ENCODE results near the gene OTUD4. TPM values are rescaled to one million over a fixed set of nuclear protein-coding genes. Genes with fewer than 3 reads are reported as not detected.

Gene OTUD4
- total RNA-seq, 5 donors from 2014 or later (not counting 1 experiment from before 2014, with no cell fraction given): 38.8 to 70.1 (median 49.1) TPM

DNA sequence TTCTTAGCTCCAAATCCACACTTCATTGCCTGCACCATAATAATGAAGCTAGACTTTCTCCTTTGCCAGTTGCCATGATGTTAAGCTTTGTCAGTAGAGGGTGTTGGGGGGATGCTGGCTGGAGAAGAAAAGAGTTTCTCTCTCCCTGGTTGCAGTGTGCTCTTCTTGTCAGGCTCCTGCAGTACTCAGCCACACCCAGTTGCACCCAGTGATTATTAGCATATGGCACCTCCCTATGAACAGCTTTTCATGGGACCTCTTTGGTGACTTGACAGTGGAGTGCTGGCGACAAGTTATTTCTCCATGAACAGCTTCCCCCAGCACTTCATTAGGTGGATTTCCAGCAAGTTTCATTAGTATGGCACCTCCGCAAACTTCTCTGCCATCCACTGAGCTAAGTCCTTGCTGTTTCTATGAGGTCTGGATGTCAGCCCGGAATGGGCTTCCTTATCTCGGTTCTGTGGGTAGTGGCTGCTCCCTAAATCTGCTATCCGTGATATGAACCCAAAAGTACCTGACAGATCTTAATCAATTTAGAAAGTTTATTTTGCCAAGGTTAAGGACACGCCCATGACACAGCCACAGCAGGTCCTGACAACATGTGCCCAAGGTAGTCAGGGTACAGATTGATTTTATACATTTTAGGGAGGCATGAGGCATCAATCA, 18.8 kb upstream of the OTUD4 start:
- Histone ChIP-seq H3K36me3 (ENCODE audit: control insufficient read depth in 2 of 2, extremely low read depth in 1 of 2, insufficient read depth in 1 of 2, low read length in 1 of 2) (no peaks in the 10 kb centered on the region), H3K27me3 (replicated peaks in 1 of 2; ENCODE audit: control insufficient read depth in 2 of 2, extremely low read depth in 1 of 2, insufficient read depth in 2 of 2, low read length in 1 of 2) (peaks cover 0 to 7% of the 10 kb centered on the region in 2 experiments), H3K4me3 (ENCODE audit: control insufficient read depth in 1 of 2, extremely low read depth in 1 of 2, low read length in 1 of 2) (no peak overlapping the region), H3K9me3 (no peaks in the 10 kb centered on the region), H3K27ac (ENCODE audit: low read length) (no peak overlapping the region), H3K4me1 (ENCODE audit: control insufficient read depth in 1 of 2, extremely low read depth in 1 of 2, insufficient read depth in 2 of 2, low read length in 2 of 2) (no peaks in the 10 kb centered on the region)
- Mint-ChIP-seq H3K9me3 (no peaks in the 10 kb centered on the region), H3K27ac (no peak overlapping the region), H3K27me3 (peaks cover 9 to 20% of the 10 kb centered on the region in 2 donors), H3K4me3 (no peak overlapping the region), H3K36me3 (no peaks in the 10 kb centered on the region), H3K4me1 (no peaks in the 10 kb centered on the region)
- POLR2A ChIA-PET: no interaction called here
- ATAC-seq (replicated peaks in 1 of 4) (no peak), DNase-seq (no peak)
- CTCF ChIA-PET: no interaction called here
- WGBS (ENCODE audit: insufficient coverage): 82% methylated on average over 3 of the region's 6 CpGs

- no peaks in the 10 kb centered on the region for H3K4me1 Mint-ChIP-seq
- H3K9me3 Mint-ChIP-seq: no peaks in the 10 kb centered on the region
- Histone ChIP-seq H3K4me1 (ENCODE audit: control insufficient read depth in 1 of 2, extremely low read depth in 1 of 2, insufficient read depth in 2 of 2, low read length in 2 of 2) (no peaks in the 10 kb centered on the region), H3K27ac (ENCODE audit: low read length) (no peak overlapping the region), H3K9me3 (no peaks in the 10 kb centered on the region), H3K36me3 (ENCODE audit: control insufficient read depth in 2 of 2, extremely low read depth in 1 of 2, insufficient read depth in 1 of 2, low read length in 1 of 2) (no peaks in the 10 kb centered on the region), H3K27me3 (replicated peaks in 1 of 2; ENCODE audit: control insufficient read depth in 2 of 2, extremely low read depth in 1 of 2, insufficient read depth in 2 of 2, low read length in 1 of 2) (peaks cover 0 to 13% of the 10 kb centered on the region in 2 experiments), H3K4me3 (ENCODE audit: control insufficient read depth in 1 of 2, extremely low read depth in 1 of 2, low read length in 1 of 2) (no peak overlapping the region)
- ATAC-seq (replicated peaks in 1 of 4) (no peak), DNase-seq (no peak)
- ChIA-PET CTCF (interaction anchor here in 1 of 2 donors (0.6 kb wide), 1 partner anchor 422 kb away, joined by 3 read pairs; no protein-coding TSS in a partner anchor), POLR2A (no interaction called here)
- H3K27ac Mint-ChIP-seq: no peak overlapping the region
- WGBS (ENCODE audit: insufficient coverage): 80% methylated on average over 1 of the region's 3 CpGs
- no peak overlapping the region for H3K4me3 Mint-ChIP-seq
- H3K36me3 Mint-ChIP-seq: no peaks in the 10 kb centered on the region
- peaks cover 14 to 24% of the 10 kb centered on the region in 2 donors for H3K27me3 Mint-ChIP-seq
These were observed 16.4 kb upstream of the OTUD4 start for GRCh38 chr4:145196747-145197146.

GRCh38 chr4:145195167-145195952, 15.0 kb upstream of the OTUD4 start:
- ChIA-PET CTCF (no interaction called here), POLR2A (no interaction called here)
- Histone ChIP-seq H3K4me3 (ENCODE audit: control insufficient read depth in 1 of 2, extremely low read depth in 1 of 2, low read length in 1 of 2) (no peak overlapping the region), H3K9me3 (no peaks in the 10 kb centered on the region), H3K27me3 (replicated peaks in 1 of 2; ENCODE audit: control insufficient read depth in 2 of 2, extremely low read depth in 1 of 2, insufficient read depth in 2 of 2, low read length in 1 of 2) (peaks cover 0 to 13% of the 10 kb centered on the region in 2 experiments), H3K4me1 (ENCODE audit: control insufficient read depth in 1 of 2, extremely low read depth in 1 of 2, insufficient read depth in 2 of 2, low read length in 2 of 2) (no peaks in the 10 kb centered on the region), H3K36me3 (ENCODE audit: control insufficient read depth in 2 of 2, extremely low read depth in 1 of 2, insufficient read depth in 1 of 2, low read length in 1 of 2) (no peaks in the 10 kb centered on the region), H3K27ac (ENCODE audit: low read length) (no peak overlapping the region)
- Mint-ChIP-seq H3K36me3 (no peaks in the 10 kb centered on the region), H3K27me3 (peaks cover 14 to 24% of the 10 kb centered on the region in 2 donors), H3K27ac (no peak overlapping the region), H3K4me3 (no peak overlapping the region), H3K4me1 (no peaks in the 10 kb centered on the region), H3K9me3 (no peaks in the 10 kb centered on the region)
- DNase-seq (no peak), ATAC-seq (replicated peaks in 1 of 4) (no peak)
- no CpG with 5 or more reads among the region's 3 CpGs for whole genome bisulfite sequencing (ENCODE audit: insufficient coverage)

DNA sequence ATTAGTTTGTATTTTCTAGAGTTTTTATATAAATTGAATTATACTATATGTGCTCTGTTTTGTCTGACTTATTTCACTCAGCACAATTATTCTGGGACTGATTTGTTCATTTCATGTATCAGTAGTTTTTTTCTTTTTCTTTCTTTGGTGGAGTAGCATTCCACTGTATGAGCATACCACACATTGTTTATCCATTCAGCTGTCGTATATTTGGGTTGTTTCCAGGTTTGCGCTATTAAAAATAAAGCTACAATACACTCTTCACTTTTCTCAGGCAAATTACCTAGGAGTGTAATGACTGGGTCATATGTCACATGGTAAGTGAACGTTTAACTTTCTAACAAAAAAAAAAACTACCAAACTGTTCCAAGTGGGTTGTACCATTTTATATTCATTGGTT, 9.6 kb upstream of the OTUD4 start:
- Mint-ChIP-seq H3K27ac (no peak overlapping the region), H3K4me3 (no peak overlapping the region), H3K4me1 (no peaks in the 10 kb centered on the region), H3K27me3 (peaks cover 6 to 8% of the 10 kb centered on the region in 2 donors), H3K36me3 (no peaks in the 10 kb centered on the region), H3K9me3 (no peaks in the 10 kb centered on the region)
- Histone ChIP-seq H3K4me3 (ENCODE audit: control insufficient read depth in 1 of 2, extremely low read depth in 1 of 2, low read length in 1 of 2) (no peak overlapping the region), H3K4me1 (ENCODE audit: control insufficient read depth in 1 of 2, extremely low read depth in 1 of 2, insufficient read depth in 2 of 2, low read length in 2 of 2) (no peaks in the 10 kb centered on the region), H3K36me3 (ENCODE audit: control insufficient read depth in 2 of 2, extremely low read depth in 1 of 2, insufficient read depth in 1 of 2, low read length in 1 of 2) (no peaks in the 10 kb centered on the region), H3K27ac (ENCODE audit: low read length) (no peak overlapping the region), H3K9me3 (no peaks in the 10 kb centered on the region), H3K27me3 (replicated peaks in 1 of 2; ENCODE audit: control insufficient read depth in 2 of 2, extremely low read depth in 1 of 2, insufficient read depth in 2 of 2, low read length in 1 of 2) (peaks cover 0 to 6% of the 10 kb centered on the region in 2 experiments)
- DNase-seq (no peak), ATAC-seq (replicated peaks in 1 of 4) (no peak)
- ChIA-PET CTCF (no interaction called here), POLR2A (interaction anchor here (0.6 to 0.7 kb wide), 2 partner anchors 29 to 74 kb away, joined by 3 read pairs; no protein-coding TSS in a partner anchor)
- no CpG with 5 or more reads among the region's 3 CpGs for WGBS (ENCODE audit: insufficient coverage)

- peaks cover 0 to 2% (median 0%) of the 10 kb centered on the region in 3 donors for H3K4me1 Mint-ChIP-seq
- H3K27me3 Mint-ChIP-seq: no peaks in the 10 kb centered on the region
These were observed 6.3 kb upstream of the OTUD4 start for GRCh38 chr4:145186729-145187128.

GRCh38 chr4:145183581-145183980, 3.2 kb upstream of the OTUD4 start:
- POLR2A ChIA-PET: interaction anchor here in 1 of 2 donors (0.7 kb wide), 1 partner anchor 83 kb away, joined by 6 read pairs; no protein-coding TSS in a partner anchor
- Histone ChIP-seq H3K9me3 (no peaks in the 10 kb centered on the region), H3K4me3 (ENCODE audit: control insufficient read depth in 1 of 2, extremely low read depth in 1 of 2, low read length in 1 of 2) (no peak overlapping the region), H3K27me3 (replicated peaks in 1 of 2; ENCODE audit: control insufficient read depth in 2 of 2, extremely low read depth in 1 of 2, insufficient read depth in 2 of 2, low read length in 1 of 2) (no peaks in the 10 kb centered on the region), H3K4me1 (ENCODE audit: control insufficient read depth in 1 of 2, extremely low read depth in 1 of 2, insufficient read depth in 2 of 2, low read length in 2 of 2) (peaks cover 8% of the 10 kb centered on the region in 2 experiments), H3K36me3 (ENCODE audit: control insufficient read depth in 2 of 2, extremely low read depth in 1 of 2, insufficient read depth in 1 of 2, low read length in 1 of 2) (no peaks in the 10 kb centered on the region), H3K27ac (ENCODE audit: low read length) (no peak overlapping the region)
- no peaks in the 10 kb centered on the region for H3K27me3 Mint-ChIP-seq
- ATAC-seq (replicated peaks in 1 of 4) (no peak), DNase-seq (no peak)
- H3K4me3 Mint-ChIP-seq: no peak overlapping the region
- CTCF ChIA-PET: interaction anchor here in 1 of 2 donors (0.5 kb wide), 1 partner anchor 439 kb away, joined by 3 read pairs; no protein-coding TSS in a partner anchor
- H3K36me3 Mint-ChIP-seq: no peaks in the 10 kb centered on the region
- WGBS (ENCODE audit: insufficient coverage): no CpG with 5 or more reads among the region's 2 CpGs
- H3K9me3 Mint-ChIP-seq: no peaks in the 10 kb centered on the region
- H3K4me1 Mint-ChIP-seq: peaks cover 12 to 17% (median 14%) of the 10 kb centered on the region in 3 donors
- no peak overlapping the region for H3K27ac Mint-ChIP-seq

More at GRCh38 chr4:145186729-145187128, 6.3 kb upstream of the OTUD4 start:
- CTCF ChIA-PET: interaction anchor here in 1 of 2 donors (0.7 kb wide), 1 partner anchor 68 kb away, joined by 3 read pairs; no protein-coding TSS in a partner anchor
- Histone ChIP-seq H3K4me1 (ENCODE audit: control insufficient read depth in 1 of 2, extremely low read depth in 1 of 2, insufficient read depth in 2 of 2, low read length in 2 of 2) (no peaks in the 10 kb centered on the region), H3K27me3 (replicated peaks in 1 of 2; ENCODE audit: control insufficient read depth in 2 of 2, extremely low read depth in 1 of 2, insufficient read depth in 2 of 2, low read length in 1 of 2) (no peaks in the 10 kb centered on the region), H3K36me3 (ENCODE audit: control insufficient read depth in 2 of 2, extremely low read depth in 1 of 2, insufficient read depth in 1 of 2, low read length in 1 of 2) (no peaks in the 10 kb centered on the region), H3K9me3 (no peaks in the 10 kb centered on the region), H3K27ac (ENCODE audit: low read length) (no peak overlapping the region), H3K4me3 (ENCODE audit: control insufficient read depth in 1 of 2, extremely low read depth in 1 of 2, low read length in 1 of 2) (no peak overlapping the region)
- H3K36me3 Mint-ChIP-seq: no peaks in the 10 kb centered on the region
- no peak overlapping the region for H3K4me3 Mint-ChIP-seq
- no peaks in the 10 kb centered on the region for H3K9me3 Mint-ChIP-seq
- DNase-seq (no peak), ATAC-seq (replicated peaks in 1 of 4) (no peak)
- no peak overlapping the region for H3K27ac Mint-ChIP-seq
- WGBS (ENCODE audit: insufficient coverage): 71% methylated on average over 1 of the region's 3 CpGs
- POLR2A ChIA-PET: interaction anchor here in 1 of 2 donors (0.5 kb wide), 1 partner anchor 90 kb away, joined by 6 read pairs; no protein-coding TSS in a partner anchor
